DMS153 treated with DMSO at 0.1 percent for 48 hours (cell line): ENCODE results near the gene CSNK1A1.
"Not testable (repeated sequence)": the region's sequence is repeated elsewhere in the genome, so short reads cannot be mapped to it uniquely, and the experiment has no call there.

Source experiments
- DNase-seq: peaks from one replicate; lab custom pipeline; 2025; ENCODE audit not compliant: unreplicated experiment; lab: John Stamatoyannopoulos, UW

The CSNK1A1 gene

DNA sequence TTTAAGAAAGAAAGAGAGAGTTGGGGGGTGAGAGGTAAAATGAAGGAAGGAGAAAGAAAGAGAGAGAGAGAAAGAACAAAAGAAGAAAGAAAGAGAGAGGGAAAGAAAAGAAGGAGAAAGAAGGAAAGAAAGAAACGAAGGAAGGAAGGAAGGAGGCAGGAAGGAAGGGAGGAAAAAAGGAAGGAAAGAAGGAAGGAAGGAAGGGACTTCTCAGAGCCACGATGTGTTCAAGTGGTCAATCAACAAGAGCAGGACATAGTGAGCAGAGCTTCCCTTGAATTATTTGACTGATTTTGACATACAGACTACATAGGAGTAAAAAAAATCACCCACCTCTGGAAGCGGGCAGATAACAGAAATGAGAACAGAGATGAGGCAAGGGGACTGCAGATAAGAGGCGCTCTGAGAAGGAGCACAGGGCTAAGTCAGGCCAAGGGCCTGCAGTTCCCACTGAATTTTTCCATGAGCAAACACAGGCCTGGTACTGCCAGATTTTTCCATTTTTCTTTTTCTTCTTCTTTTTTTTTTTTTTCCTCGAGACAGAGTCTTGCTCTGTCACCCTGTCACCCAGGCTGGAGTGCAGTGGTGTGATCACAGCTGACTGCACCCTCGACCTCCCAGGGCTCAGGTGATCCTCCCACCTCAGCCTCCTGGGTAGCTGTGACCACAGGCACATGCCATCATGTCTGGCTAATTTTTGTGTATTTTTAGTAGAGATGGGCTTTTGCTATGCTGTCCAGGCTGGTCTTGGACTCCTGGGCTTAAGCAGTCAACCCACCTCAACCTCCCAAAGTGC is 94.4 kb downstream of the CSNK1A1 start:
- no peak for DNase-seq

DNA sequence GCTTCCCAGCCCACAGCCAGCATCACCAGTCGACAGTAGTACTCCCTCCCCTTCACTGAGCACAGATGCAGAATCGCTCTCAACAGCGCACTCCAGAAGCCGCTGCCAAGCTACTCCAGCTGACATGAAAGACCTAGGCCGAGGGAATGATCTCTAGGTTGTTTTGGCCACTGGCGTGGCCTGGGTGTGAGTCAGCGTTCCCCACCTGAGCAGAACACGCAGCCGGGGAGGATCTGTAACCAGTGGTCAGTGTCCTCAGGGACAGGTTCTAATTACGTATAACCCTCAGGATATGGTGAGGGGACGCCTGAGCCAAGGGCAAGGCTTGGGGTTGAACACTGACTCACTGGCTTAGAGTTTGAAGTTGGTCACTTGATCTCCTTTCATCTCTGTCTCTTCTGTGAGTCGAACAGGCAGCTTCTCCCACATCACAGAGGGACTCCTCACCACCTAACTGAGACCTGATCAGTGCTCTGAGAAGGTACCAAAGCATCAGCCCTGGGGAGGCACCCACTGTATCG is 95.3 kb downstream of the CSNK1A1 start:
- no peak for DNase-seq

DNA sequence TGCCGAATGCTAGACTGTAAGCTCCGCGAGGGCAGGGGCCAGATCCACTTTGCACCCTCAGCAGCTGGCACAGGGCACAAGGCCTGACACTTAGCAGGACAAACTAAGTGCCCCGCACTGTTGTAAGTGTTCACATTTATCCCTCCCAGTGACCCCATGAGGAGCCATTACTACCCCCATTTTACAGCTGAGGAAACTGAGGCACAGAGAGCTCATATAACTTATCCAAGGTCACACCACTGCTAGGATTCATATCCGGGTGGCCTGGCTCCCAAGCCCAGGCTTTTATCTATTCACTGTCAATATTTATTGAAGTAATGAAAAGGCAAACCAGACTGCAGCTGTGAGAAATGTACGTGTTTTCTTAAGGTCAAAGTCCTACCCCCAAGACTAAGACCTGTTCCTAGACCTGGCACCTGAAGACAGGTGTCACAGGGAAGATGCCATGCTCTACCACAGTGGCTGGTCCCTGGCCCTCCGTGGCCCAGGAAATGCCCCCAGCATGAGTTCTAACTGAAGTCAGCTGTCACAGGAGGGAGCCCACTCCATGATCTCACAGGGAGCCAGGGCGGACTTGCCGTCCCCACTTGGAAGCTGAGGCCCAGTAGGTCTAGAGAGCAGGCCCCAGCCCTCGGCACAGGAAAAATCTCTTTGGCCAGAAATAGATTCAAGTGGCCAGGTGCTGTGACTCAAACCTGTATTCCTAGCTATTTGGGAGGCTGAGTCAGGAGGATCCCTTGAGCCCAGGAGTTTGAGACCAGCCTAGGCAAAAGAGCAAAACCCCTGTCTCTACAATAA is 97.4 kb downstream of the CSNK1A1 start:
- DNase-seq: no peak

DNA sequence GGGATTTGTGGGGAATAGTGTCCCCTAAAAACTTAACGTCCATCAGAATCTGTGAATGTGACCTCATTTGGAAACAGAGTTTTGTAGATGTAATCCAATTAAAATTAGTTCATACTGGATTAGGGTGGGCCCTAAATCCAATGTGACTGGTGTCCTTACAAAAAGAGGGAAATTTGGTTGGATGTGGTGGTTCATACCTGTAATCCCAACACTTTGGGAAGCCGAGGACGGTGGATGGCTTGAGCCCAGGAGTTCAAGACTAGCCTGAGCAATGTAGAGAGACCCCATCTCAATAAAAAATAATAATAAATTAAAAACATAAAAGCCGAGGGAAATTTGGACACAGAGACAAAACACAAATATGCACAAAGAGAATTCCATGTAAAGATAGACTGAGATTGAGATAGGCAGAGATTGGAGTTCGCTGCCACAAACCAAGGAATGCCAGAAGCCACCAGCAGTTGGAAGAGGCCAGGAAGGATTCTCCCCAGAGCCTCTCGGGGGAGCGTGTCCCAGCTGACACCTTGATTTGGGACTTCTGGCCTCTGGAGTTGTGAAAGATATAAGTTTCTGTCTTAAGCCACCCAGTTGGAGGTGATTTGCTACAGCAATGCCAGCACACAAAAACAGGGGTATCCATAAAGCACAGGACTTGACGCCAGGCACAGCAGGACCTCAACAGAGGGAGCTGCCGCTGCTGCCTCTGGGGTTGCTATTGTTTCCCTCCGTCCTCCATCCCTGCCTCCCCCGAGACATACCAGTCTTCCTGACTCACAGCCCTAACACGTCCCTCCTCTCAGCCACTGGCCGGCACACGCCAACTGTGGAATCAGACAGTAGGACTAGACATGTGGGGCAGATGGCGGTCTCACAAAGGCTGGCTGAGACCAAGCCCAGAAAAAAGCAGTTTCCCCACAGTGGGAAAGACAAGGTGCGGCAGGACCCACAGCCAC is 98.3 kb downstream of the CSNK1A1 start:
- no peak for DNase-seq

DNA sequence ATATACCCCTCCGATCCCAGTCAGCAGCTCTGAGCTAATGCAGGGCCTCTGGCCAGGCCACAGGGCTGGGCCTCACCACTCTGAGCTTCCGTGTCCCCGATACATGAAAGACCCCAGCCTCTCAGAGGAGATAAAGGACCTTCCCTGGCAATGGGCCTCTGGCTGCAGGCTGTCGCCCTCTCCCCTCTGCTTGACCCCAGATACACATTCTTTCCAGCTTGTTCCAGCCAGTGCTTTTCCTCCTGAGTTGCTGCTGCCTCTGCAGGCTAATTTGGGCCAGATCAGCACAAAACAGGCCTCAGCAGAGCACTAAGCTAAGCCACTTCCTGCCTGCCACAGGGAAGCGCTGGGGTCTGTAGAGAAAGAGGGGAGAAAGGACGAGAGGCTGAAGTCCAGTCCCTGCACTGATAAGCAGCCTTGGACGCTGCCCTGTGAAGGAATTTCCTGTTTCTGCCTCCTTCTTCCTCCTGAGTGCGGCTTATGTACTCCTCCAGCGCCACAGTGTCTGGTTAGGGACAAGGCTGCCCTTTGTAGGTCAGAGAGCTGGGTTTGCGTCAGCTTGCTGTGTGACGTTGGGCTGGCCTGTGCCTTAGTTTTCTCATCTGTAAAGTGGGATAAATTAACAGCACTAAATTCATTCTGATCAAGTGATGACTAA is 99.1 kb downstream of the CSNK1A1 start:
- no peak for DNase-seq

DNA sequence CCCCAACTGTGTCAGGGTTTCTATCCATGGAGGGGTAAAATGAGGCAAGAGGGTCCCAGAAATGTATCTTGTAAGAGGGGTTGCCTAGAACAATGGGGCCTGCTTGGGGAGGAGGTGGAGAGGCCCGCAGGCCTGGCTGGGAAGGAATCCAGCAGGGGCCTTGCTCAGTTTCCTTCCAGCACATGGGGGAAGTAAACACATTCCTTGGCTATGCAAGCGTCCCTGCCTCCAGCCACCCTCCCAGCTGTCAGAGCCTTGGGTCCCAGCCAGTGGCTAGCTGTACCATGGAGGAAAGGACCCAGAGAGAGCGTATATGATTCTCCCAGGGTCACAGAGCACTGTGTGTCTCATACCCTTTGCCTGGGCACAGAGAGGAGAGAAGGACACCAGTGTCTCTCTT is 101.0 kb downstream of the CSNK1A1 start:
- no peak for DNase-seq

DNA sequence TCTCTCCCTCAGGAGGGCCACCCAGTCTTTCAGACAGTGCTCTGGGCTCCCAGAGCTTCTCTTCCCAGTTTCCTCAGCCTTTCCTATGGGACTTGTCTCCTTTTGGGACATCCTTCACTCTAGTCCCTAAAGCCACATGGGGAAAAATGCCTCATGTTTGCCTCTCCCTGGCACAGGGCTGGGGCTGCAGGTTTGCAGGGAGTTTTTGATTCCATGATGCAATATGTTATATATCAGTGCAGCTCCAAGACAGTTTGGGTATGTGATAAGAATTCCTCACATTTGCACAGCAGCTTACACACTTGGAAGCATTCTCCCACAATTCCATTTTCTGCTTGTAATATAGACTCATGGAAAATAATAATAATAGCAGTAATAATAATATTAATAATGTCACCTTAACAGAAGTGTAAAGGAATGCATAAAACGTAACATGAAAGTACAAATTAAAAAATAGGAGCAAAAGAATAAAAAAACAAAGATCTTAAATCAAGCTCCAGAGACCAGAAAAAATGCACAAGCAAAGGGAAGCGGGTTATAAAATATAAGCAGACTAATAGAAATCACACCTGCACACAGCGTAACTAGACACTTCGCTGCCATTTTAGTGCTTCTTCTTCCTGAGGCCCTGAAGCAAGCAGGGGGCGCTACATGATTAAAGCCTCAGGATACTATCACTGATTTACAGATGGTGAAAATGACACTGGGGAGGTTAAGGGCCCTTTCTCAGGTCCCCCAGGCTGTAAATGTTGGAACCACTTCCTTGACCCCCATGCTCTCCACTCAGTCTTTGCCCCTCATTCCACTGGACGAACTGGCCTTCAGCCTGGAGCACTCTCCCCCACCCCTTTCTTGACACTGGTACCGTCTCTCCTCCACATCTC is 102.2 kb downstream of the CSNK1A1 start:
- DNase-seq: no peak

DNA sequence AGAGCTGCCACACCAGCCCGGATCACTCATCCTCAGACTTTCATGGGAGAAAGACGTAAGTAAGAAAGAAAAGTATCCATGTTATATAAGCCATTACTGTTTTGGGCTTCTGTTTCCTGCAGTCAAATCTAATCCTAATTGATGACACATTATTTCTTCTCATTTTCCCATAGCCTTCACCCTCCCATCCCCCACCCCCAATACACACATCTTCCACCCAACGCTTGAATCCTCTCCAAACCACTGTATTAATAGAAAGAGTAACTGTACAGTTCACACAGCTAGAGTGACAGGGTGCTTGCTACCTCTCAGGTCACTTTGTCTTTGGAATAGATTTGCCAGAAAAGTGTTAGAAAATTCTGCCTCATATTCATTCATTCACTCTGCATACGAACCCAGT is 102.8 kb downstream of the CSNK1A1 start:
- DNase-seq: no peak

DNA sequence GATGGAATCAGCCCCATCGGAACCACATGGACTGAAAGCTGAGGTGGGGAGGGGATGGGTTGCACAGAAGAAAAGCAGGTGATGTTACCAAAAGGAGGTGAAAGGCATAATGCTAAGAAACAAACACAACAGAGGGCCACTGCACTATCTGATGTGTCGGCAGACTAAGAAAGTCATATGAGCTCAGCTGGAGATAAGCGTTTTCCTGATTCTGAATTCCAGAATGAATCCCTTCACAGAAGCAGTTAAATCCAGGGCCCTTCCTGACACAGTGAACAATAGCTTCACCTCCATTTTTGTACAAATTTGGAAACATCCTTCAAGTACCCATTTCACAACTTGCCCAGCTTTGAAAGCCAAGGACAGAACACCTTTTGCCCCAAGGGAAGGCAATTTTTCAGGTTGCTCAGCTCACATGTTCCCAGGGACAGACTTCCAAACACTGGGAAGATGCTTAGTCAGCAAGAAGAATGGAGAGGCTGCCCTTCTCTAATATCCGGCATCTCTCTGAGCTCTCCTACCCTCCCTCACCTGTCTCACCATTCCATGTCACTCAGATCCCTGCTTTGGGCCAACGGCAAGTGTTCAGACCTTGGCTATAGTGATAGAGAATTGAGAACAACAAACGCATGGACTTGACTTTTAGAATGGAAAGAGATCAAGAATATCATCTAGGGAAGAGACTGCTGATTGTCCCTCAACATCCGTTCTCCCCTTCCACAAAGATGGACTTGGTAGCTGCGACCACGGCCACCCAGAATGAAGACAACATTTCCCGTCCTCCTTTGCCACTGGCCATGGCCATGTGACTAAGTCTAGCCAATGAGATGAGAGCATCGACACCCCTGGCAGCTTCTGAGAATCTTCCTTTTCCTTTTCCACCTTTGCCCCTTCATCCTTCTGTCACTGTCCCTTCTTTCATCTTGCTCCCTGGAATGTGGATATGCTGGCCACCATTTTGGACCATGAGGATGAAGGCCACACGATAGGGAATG is 103.6 kb downstream of the CSNK1A1 start:
- no peak for DNase-seq

DNA sequence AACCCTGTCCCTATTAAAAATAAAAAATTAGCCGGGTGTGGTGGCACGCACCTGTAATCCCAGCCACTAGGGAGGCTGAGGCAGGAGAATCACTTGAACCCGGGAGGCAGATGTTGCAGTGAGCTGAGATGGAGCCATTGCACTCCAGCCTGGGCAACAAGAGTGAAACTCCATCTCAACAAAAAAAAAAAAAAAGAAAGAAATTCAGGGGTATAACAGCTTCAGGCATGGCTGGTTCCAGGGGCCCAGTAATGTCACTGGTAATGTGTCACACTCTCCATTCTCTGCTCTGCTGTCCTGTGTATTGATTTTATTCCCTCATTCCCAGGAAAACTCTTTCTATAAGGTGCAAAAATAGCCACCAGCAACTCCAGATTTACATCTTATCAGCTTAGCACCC is 104.4 kb downstream of the CSNK1A1 start:
- DNase-seq: not testable (repeated sequence)

DNA sequence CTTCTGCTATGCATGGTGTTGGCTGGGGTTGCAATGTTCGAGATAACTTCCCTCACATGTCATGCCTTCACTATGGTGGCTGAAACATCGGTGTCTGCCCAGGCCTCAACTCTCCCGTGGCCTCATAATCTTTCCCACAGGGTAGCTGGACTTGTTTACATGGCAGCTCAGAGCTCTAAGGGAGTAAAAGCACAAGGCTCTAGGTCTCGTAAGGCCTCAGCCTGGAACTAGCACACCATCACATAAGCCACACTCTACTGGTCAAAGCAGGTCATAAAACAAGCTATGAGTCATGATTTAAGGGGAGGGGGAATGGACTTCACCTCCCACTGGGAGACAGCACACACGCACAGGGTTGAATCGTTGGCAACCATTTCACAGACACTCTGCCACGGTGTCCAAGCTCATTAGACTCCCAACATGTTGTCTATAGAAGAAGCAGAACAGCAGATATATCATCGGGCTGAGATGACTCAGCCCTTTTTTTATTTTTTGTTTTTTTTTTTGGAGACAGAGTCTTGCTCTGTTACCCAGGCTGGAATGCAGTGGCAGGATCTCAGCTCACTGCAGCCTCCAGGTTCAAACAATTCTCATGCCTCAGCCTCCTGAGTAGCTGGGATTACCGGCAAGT is 105.4 kb downstream of the CSNK1A1 start:
- DNase-seq: no peak

DNA sequence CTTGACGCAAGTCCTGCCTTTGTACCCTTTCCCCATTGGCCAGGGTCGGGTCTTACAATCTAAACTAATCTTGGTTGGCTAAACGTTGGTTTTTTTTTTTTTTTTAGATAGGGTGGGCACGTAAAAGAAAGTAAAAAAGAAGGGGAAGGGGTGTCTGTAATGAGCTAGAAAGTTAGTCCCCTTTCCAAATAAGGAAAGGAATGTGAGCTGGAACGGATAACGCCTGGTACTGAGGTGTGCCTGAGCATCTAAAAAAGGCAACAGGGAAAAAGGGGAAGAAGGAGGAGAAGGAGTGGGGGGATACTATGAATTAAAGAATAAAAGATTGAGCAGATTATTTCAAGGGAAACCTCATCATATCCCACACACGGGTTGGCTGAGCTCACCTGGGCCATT is 105.9 kb downstream of the CSNK1A1 start:
- DNase-seq: no peak

DNA sequence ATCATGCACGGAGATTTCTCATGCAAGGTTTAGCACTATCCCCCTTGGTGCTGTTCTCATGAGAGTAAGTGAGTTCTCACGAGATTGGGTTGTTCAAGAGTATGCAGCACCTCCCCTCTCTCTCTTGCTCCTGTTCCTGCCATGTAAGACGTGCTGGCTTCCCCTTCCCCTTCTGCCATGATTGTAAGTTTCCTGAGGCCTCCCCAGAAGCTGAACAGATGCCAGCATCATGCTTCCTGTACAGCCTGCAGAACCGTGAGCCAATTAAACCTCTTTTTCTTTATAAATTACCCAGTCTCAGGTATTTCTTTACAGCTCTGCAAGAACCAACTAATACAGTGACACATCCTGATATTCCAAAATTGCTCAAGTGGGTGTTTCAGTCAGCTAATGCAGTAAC is 106.8 kb downstream of the CSNK1A1 start:
- not testable (repeated sequence) for DNase-seq

DNA sequence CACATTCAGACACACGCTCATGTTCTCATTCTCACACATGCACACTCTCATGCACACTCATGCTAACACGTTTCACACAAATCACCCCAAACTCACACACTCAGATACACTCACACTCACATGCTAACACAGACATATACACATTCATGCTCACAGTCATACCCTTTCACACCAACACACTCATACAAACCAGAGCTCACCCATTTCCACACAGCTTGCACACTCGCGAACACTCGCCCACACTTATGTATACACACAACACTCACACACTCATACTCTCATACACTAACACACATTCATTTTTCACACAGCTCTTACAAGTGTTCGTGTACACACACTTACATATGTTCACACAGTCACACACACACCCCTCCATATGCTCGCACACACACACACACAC is 108.0 kb downstream of the CSNK1A1 start:
- no peak for DNase-seq

DNA sequence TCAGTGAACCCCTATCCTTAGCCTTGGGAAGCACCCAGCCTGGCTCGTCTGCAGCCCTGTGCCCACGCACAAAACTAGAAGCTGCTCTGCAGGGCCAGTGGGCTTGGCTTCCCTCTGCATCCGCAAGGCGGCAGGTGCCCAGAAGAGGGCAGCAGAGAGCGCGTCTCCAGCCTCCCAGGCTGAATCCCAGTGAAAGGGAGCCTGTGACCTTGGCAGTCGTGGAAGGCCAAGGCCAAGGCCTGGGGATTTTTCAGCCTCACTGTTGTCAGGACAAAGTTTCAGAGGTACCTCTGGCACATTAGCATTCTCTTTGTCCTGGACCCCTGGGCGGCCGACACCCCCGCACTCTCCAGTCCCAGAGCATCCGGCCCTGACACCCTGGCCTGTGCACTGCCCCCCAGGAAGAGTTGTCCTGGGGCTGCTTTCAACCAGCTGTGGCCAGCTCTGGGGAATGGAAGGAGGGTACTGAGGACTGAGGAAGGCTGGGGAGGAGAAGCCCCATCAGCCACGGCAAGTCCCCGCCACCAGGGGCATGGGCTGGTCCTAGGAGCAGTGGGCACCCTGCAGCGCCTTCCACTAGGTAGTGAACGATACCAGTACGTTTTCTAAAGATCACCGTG is 108.6 kb downstream of the CSNK1A1 start:
- peak; percentile 36 for DNase-seq
